Measurements from ENCODE around the gene RASGRP4. TPM values are rescaled to one million over a fixed set of nuclear protein-coding genes. Genes with fewer than 3 reads are reported as not detected.

Gene RASGRP4
- total and polyA plus RNA-seq, 2 donors from 2014 or later = 0.80 to 3.6 TPM

DNA sequence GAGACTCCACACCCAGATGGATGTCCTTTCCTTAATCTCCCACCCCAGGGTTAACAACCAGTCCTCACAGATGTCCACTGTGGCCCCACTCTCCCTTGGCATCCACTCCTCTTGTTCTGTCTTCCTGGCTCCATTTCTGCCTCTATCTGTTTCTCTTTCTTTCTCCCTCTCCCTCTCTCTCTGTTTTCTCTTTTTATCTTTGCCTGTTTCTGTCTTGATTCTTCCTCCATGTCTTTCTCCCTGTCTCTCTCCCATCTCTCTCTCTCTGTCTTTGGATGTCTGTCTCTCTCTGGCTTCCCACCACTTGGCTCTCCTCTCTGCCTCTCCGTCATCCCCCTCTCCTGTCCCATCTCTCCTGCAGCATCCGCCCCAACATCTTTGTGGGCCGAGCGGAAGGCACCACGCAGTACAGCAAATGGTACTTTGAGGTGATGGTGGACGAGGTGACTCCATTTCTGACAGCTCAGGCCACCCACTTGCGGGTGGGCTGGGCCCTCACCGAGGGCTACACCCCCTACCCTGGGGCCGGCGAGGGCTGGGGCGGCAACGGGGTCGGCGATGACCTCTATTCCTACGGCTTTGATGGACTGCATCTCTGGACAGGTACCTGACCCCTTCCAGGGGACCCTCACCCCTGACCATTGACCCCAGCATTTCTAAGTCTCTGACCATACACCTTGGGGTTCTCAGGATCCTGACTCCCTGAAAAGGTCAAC lies 31.8 kb upstream of the RASGRP4 start:
- DNase-seq (no peak), FAIRE-seq (no peak)
- H3K9ac ChIP-seq (ENCODE audit: low read length in 3 of 3) = no peak overlapping the region
- H3K4me1 ChIP-seq (ENCODE audit: control insufficient read depth in 2 of 3, insufficient read depth in 2 of 3, low read depth in 1 of 3, low read length in 3 of 3) = no peaks in the 10 kb centered on the region
- intact Hi-C loops (cut with DNase I) = no loop called here
- no peaks in the 10 kb centered on the region for H3K36me3 ChIP-seq (ENCODE audit: control insufficient read depth in 2 of 3, insufficient read depth in 3 of 3, low read length in 3 of 3)
- no peak overlapping the region for H3K4me3 ChIP-seq (ENCODE audit: low read length in 3 of 3)
- TF ChIP-seq, protein P1, sequence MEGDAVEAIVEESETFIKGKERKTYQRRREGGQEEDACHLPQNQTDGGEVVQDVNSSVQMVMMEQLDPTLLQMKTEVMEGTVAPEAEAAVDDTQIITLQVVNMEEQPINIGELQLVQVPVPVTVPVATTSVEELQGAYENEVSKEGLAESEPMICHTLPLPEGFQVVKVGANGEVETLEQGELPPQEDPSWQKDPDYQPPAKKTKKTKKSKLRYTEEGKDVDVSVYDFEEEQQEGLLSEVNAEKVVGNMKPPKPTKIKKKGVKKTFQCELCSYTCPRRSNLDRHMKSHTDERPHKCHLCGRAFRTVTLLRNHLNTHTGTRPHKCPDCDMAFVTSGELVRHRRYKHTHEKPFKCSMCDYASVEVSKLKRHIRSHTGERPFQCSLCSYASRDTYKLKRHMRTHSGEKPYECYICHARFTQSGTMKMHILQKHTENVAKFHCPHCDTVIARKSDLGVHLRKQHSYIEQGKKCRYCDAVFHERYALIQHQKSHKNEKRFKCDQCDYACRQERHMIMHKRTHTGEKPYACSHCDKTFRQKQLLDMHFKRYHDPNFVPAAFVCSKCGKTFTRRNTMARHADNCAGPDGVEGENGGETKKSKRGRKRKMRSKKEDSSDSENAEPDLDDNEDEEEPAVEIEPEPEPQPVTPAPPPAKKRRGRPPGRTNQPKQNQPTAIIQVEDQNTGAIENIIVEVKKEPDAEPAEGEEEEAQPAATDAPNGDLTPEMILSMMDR (IDR thresholded peaks at IDR 0.05; ENCODE audit: borderline replicate concordance, extremely low read depth, insufficient read depth) = no peak
- no peaks in the 10 kb centered on the region for H3K9me3 ChIP-seq (ENCODE audit: control insufficient read depth in 2 of 3, insufficient read depth in 1 of 3, low read length in 3 of 3)
- H3K27ac ChIP-seq (ENCODE audit: low read depth in 2 of 2, low read length in 2 of 2) = no peak overlapping the region
- no peaks in the 10 kb centered on the region for H3K27me3 ChIP-seq (ENCODE audit: control insufficient read depth, insufficient read depth, low read length)

GRCh38 chr19:38457202-38457601 lies 31.2 kb upstream of the RASGRP4 start:
- FAIRE-seq = no peak
- Histone ChIP-seq H3K36me3 (ENCODE audit: control insufficient read depth in 2 of 3, insufficient read depth in 3 of 3, low read length in 3 of 3) (no peaks in the 10 kb centered on the region), H3K9ac (ENCODE audit: low read length in 3 of 3) (no peak overlapping the region), H3K27me3 (ENCODE audit: control insufficient read depth, insufficient read depth, low read length) (no peaks in the 10 kb centered on the region), H3K4me1 (ENCODE audit: control insufficient read depth in 2 of 3, insufficient read depth in 2 of 3, low read depth in 1 of 3, low read length in 3 of 3) (no peaks in the 10 kb centered on the region), H3K27ac (ENCODE audit: low read depth in 2 of 2, low read length in 2 of 2) (no peak overlapping the region), H3K9me3 (ENCODE audit: control insufficient read depth in 2 of 3, insufficient read depth in 1 of 3, low read length in 3 of 3) (no peaks in the 10 kb centered on the region), H3K4me3 (ENCODE audit: low read length in 3 of 3) (no peak overlapping the region)
- TF ChIP-seq, protein P1 (IDR thresholded peaks at IDR 0.05; ENCODE audit: borderline replicate concordance, extremely low read depth, insufficient read depth) = no peak
- DNase-seq = no peak
- intact Hi-C loops (cut with DNase I) = no loop called here

GRCh38 chr19:38455031-38455430 lies 29.0 kb upstream of the RASGRP4 start:
- FAIRE-seq (no peak), DNase-seq (peak in 3 of 5 donors; percentile 48 to 86 (median 82))
- H3K4me1 ChIP-seq (ENCODE audit: control insufficient read depth in 2 of 3, insufficient read depth in 2 of 3, low read depth in 1 of 3, low read length in 3 of 3) = no peaks in the 10 kb centered on the region
- intact Hi-C loops (cut with DNase I) = no loop called here
- no peak overlapping the region for H3K4me3 ChIP-seq (ENCODE audit: low read length in 3 of 3)
- no peak overlapping the region for H3K9ac ChIP-seq (ENCODE audit: low read length in 3 of 3)
- TF ChIP-seq, protein P1 (IDR thresholded peaks at IDR 0.05; ENCODE audit: borderline replicate concordance, extremely low read depth, insufficient read depth) = no peak
- no peaks in the 10 kb centered on the region for H3K9me3 ChIP-seq (ENCODE audit: control insufficient read depth in 2 of 3, insufficient read depth in 1 of 3, low read length in 3 of 3)
- no peaks in the 10 kb centered on the region for H3K36me3 ChIP-seq (ENCODE audit: control insufficient read depth in 2 of 3, insufficient read depth in 3 of 3, low read length in 3 of 3)
- no peak overlapping the region for H3K27ac ChIP-seq (ENCODE audit: low read depth in 2 of 2, low read length in 2 of 2)
- H3K27me3 ChIP-seq (ENCODE audit: control insufficient read depth, insufficient read depth, low read length) = no peaks in the 10 kb centered on the region

Measured in kidney (tissue), 14 donors.